Panc1 (cell line): ENCODE data around the gene PPP2R3A. TPM values are rescaled to one million over a fixed set of nuclear protein-coding genes. Genes with fewer than 3 reads are reported as not detected.

Source experiments
- ATAC-seq: fragments of 200-7000 bp; cut with Tn5 transposase; 2 replicates; pipeline ENCODE4 v1.9.1; 2020; ENCODE audit warnings: mild to moderate bottlenecking, moderate library complexity
- BruUV-seq: library from RNA; stranded (reverse); fragments of 400-500 nt; replicated peaks from 2 replicates; lab custom pipeline; 2021; lab: Mats Ljungman, UMichigan
- CTCF ChIA-PET: fragments of 300-600 bp; sonication (Branson Sonifier 250); formaldehyde crosslinking; loops from one replicate; lab custom pipeline; 2022; ENCODE audit warnings: antibody characterized with exemption; lab: Charles Lee
- POLR2A ChIA-PET: fragments of 300-600 bp; sonication (Branson Sonifier 250); formaldehyde crosslinking; loops from one replicate; lab custom pipeline; 2022; ENCODE audit warnings: antibody characterized with exemption; lab: Charles Lee
- DNase-seq: peaks from one replicate; pipeline ENCODE4 v3.0.0-alpha.2; 2010; ENCODE audit warnings: low read depth, low spot score
- H3K27ac ChIP-seq: 2 replicates; pipeline ENCODE4 v1.5.1; 2011; ENCODE audit warnings: mild to moderate bottlenecking, low read length, inconsistent platforms
- H3K27me3 ChIP-seq: fragments of 200-500 bp; sonication (Bioruptor generic); 2 replicates; pipeline ENCODE4 v1.6.0; 2014; ENCODE audit warnings: low read length, inconsistent platforms; ENCODE audit not compliant: control insufficient read depth, insufficient read depth
- H3K36me3 ChIP-seq: fragments of 200-500 bp; sonication (Bioruptor generic); 2 replicates; pipeline ENCODE4 v1.5.1; 2014; ENCODE audit warnings: inconsistent platforms, mild to moderate bottlenecking, low read length, moderate library complexity; ENCODE audit not compliant: control insufficient read depth, insufficient read depth
- H3K4me1 ChIP-seq: 2 replicates; pipeline ENCODE4 v1.5.1; 2011; ENCODE audit warnings: inconsistent platforms, mild to moderate bottlenecking, low read length, moderate library complexity; ENCODE audit not compliant: control insufficient read depth, insufficient read depth
- H3K4me3 ChIP-seq, 2 experiments: 2 replicates each; pipeline ENCODE4 v1.5.1; 2011 to 2012; ENCODE audit warnings: low read depth in 2 of 2, low read length in 2 of 2, mild to moderate bottlenecking in 2 of 2, inconsistent platforms in 1 of 2, moderate library complexity in 1 of 2
- H3K9me3 ChIP-seq: fragments of 200-500 bp; sonication (Bioruptor generic); 2 replicates; pipeline ENCODE4 v1.5.1; 2014; ENCODE audit warnings: low read depth, mild to moderate bottlenecking, inconsistent platforms, low read length, moderate library complexity; ENCODE audit not compliant: control insufficient read depth, insufficient read depth
- POLR2AphosphoS5 ChIP-seq: IDR thresholded peaks from 2 replicates; pipeline ENCODE4 v1.6.1; 2012; ENCODE audit warnings: mild to moderate bottlenecking, low read depth, low read length, moderate library complexity
- SIN3A ChIP-seq: IDR thresholded peaks from 2 replicates; pipeline ENCODE4 v1.6.1; 2012; ENCODE audit warnings: low read depth, mild to moderate bottlenecking, low read length, moderate library complexity, borderline replicate concordance; ENCODE audit not compliant: insufficient read depth
- TCF7L2 ChIP-seq: IDR thresholded peaks from 2 replicates; pipeline ENCODE4 v1.6.1; 2011; ENCODE audit warnings: mild to moderate bottlenecking, low read depth, low read length, inconsistent platforms
- in situ Hi-C: cut with HindIII; loops from 2 replicates; pipeline ENCODE4 v1.10.0; 2016; ENCODE audit warnings: low sequenced_read_pairs, low pct_unique_long_range_greater_than_20kb
- intact Hi-C: fragments of 100-400 bp; cut with micrococcal nuclease; formaldehyde crosslinking; loops from one replicate; pipeline ENCODE4 v1.10.0; 2022; ENCODE audit not compliant: unreplicated experiment
- total RNA-seq: library from RNA; stranded (reverse); gene quantifications from one replicate; pipeline ENCODE4 v1.2.1, GENCODE V29; 2021; ENCODE audit not compliant: unreplicated experiment
- TF ChIP-seq, protein P1 (sequence below): fragments of 450-650 bp; IDR thresholded peaks from 2 replicates; pipeline ENCODE4 v1.5.1; 2017; ENCODE audit warnings: mild to moderate bottlenecking
- TF ChIP-seq, protein P2 (sequence below), 2 experiments: IDR thresholded peaks; 2 replicates each; pipeline ENCODE4 v1.6.1; 2011 to 2012; ENCODE audit warnings: low read depth in 2 of 2, control low read depth in 1 of 2, low read length in 1 of 2, mild to moderate bottlenecking in 1 of 2, moderate library complexity in 1 of 2; ENCODE audit not compliant: insufficient read depth in 1 of 2

Gene PPP2R3A
- total RNA-seq, 1 experiment from 2014 or later = 8.1 TPM

DNA sequence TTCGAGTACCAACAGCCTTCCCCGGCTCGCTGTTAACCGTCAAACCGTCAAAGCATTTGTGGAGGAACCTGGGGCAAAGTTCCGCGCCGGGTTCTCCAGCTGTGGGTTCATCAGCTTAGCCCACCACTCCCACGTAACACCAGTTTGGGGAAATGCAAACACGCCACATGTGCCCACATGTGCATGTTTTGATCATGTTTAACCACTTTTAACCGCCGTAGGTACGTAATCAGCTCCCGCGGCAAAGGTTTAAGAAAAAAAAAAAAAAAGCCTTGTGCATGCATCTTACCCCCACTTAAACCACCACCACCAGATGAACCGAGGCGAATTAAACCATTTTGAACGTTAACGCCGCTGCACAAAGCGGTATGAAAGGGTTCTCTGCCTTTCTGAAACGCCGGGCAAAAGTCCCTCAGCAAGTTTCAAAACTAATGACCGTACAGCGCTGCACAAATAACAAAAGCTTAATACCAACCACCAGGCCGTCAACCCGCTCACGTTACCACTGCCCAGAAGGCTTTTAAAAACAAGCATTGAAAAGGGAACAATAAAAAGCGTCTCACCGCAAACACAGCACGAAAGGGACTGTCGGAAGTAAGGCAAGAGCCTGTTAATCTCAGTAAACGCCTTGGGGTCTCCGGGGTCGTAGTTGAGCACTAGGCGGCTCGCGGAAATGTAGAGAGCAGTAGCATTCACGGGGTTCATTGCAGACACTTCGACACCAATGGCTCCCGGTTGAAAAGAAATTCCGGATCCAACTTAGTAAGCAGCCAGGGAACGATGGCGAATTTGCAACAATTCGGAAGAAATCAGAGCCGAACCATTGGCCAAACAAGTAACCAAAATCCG, 229.1 kb downstream of the PPP2R3A start:
- intact Hi-C loops = loop anchor here (5.0 kb wide), 1 partner anchor 117 kb away; no protein-coding TSS in a partner anchor
- no peak for ATAC-seq
- in situ Hi-C loops = no loop called here
- no TSS peak for BruUV-seq
- no peaks in the 10 kb centered on the region for H3K9me3 ChIP-seq
- DNase-seq = no peak
- no peaks in the 10 kb centered on the region; the same call in 1 of the 2 replicates for H3K36me3 ChIP-seq
- ChIA-PET CTCF (no interaction called here), POLR2A (interaction anchor here (0.6 kb wide), 1 partner anchor 10 kb away, joined by 6 read pairs; no protein-coding TSS in a partner anchor)
- peak overlapping the region; percentile 95 for H3K27ac ChIP-seq
- H3K4me3 ChIP-seq = peak overlapping the region; percentile 97
- H3K27me3 ChIP-seq = no peaks in the 10 kb centered on the region
- H3K4me1 ChIP-seq = peaks cover 14% of the 10 kb centered on the region
- TF ChIP-seq, protein P1, sequence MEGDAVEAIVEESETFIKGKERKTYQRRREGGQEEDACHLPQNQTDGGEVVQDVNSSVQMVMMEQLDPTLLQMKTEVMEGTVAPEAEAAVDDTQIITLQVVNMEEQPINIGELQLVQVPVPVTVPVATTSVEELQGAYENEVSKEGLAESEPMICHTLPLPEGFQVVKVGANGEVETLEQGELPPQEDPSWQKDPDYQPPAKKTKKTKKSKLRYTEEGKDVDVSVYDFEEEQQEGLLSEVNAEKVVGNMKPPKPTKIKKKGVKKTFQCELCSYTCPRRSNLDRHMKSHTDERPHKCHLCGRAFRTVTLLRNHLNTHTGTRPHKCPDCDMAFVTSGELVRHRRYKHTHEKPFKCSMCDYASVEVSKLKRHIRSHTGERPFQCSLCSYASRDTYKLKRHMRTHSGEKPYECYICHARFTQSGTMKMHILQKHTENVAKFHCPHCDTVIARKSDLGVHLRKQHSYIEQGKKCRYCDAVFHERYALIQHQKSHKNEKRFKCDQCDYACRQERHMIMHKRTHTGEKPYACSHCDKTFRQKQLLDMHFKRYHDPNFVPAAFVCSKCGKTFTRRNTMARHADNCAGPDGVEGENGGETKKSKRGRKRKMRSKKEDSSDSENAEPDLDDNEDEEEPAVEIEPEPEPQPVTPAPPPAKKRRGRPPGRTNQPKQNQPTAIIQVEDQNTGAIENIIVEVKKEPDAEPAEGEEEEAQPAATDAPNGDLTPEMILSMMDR = no peak
- TF ChIP-seq, protein P2, sequence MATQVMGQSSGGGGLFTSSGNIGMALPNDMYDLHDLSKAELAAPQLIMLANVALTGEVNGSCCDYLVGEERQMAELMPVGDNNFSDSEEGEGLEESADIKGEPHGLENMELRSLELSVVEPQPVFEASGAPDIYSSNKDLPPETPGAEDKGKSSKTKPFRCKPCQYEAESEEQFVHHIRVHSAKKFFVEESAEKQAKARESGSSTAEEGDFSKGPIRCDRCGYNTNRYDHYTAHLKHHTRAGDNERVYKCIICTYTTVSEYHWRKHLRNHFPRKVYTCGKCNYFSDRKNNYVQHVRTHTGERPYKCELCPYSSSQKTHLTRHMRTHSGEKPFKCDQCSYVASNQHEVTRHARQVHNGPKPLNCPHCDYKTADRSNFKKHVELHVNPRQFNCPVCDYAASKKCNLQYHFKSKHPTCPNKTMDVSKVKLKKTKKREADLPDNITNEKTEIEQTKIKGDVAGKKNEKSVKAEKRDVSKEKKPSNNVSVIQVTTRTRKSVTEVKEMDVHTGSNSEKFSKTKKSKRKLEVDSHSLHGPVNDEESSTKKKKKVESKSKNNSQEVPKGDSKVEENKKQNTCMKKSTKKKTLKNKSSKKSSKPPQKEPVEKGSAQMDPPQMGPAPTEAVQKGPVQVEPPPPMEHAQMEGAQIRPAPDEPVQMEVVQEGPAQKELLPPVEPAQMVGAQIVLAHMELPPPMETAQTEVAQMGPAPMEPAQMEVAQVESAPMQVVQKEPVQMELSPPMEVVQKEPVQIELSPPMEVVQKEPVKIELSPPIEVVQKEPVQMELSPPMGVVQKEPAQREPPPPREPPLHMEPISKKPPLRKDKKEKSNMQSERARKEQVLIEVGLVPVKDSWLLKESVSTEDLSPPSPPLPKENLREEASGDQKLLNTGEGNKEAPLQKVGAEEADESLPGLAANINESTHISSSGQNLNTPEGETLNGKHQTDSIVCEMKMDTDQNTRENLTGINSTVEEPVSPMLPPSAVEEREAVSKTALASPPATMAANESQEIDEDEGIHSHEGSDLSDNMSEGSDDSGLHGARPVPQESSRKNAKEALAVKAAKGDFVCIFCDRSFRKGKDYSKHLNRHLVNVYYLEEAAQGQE (IDR thresholded peaks at IDR 0.05; ENCODE audit: insufficient read depth in 1 of 2, low read depth in 2 of 2, low read length in 1 of 2) = no peak
- TF ChIP-seq SIN3A (no peak; the same call in none of the 2 replicates), POLR2AphosphoS5 (no peak; the same call in 1 of the 2 replicates), TCF7L2 (no peak)

DNA sequence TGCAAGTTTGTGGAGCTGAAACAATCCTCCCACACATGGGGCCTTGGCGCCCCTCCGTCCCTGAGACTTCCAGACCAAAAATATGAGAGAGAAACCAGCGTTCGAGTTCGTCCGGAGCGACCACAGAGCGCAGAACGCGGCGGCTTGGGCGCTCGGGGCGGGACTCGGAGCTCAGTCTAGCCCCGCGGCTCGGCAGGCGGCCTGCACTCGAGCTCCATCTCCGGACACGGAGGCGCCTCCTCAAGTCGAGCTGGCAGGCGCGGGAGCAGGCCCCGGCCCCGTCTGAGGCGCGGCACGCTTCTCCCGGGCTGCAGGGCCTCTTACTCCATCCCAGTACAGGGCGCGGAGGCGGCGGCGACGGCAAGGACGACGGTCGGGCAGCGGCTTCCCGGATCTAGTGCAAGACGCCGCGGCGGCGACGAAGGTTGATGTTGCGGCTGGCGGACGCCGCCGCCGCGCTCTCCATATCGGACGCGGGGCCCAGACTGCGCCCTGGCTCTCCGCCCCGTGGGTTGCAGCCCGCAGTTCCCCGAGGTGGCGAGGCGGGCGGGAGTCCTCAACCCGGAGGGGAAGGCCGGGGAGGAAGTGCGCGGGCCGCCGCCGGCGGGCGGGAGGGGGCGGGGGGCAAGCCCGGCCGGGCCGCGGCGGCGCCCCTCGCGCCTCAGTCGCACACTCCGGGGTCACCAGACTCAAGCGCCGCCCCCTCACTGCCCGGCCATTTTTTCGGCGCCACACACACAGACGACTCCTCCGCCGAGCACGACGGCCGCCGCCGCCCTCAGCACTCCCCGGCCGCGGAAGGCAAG, 229.9 kb downstream of the PPP2R3A start:
- intact Hi-C loops = no loop called here
- peak overlapping the region; percentile 100 for H3K27ac ChIP-seq
- BruUV-seq = no TSS peak
- DNase-seq (no peak), ATAC-seq (peak; percentile 71)
- peaks cover 14% of the 10 kb centered on the region for H3K4me1 ChIP-seq
- no peaks in the 10 kb centered on the region; the same call in 1 of the 2 replicates for H3K36me3 ChIP-seq
- CTCF ChIA-PET = interaction anchor here (0.6 kb wide), 3 partner anchors 16 to 25 kb away, joined by 5 to 10 read pairs (median 7); no protein-coding TSS in a partner anchor
- TF ChIP-seq POLR2AphosphoS5 = no peak; the same call in 1 of the 2 replicates
- TF ChIP-seq, protein P2 (IDR thresholded peaks at IDR 0.05; ENCODE audit: insufficient read depth in 1 of 2, low read depth in 2 of 2, low read length in 1 of 2) = no peak
- TF ChIP-seq SIN3A = peak; percentile 35; the same call in 1 of the 2 replicates
- TF ChIP-seq, protein P1 = no peak
- TF ChIP-seq TCF7L2 = no peak
- peak overlapping the region; percentile 97 for H3K4me3 ChIP-seq
- no peaks in the 10 kb centered on the region for H3K27me3 ChIP-seq
- POLR2A ChIA-PET = interaction anchor here (0.8 to 0.9 kb wide), 3 partner anchors 45 to 196 kb away, joined by 4 to 15 read pairs (median 11); no protein-coding TSS in a partner anchor
- no peaks in the 10 kb centered on the region for H3K9me3 ChIP-seq
- in situ Hi-C loops = no loop called here
